K562 (cell line): ENCODE results near the gene HIVEP1. TPM values are rescaled to one million over a fixed set of nuclear protein-coding genes. Genes with fewer than 3 reads are reported as not detected.

Source experiments
- ATAC-seq: fragments of 200-7000 bp; cut with Tn5 transposase; 3 replicates; pipeline ENCODE4 v1.9.1; 2020; ENCODE audit warnings: moderate library complexity
- BruUV-seq: library from RNA; stranded (reverse); fragments of 400-500 nt; replicated peaks from 2 replicates; lab custom pipeline; 2021; lab: Mats Ljungman, UMichigan
- CTCF ChIA-PET: fragments of 300-600 bp; formaldehyde crosslinking; extraction: SDS; loops from one replicate; lab custom pipeline; 2021; ENCODE audit warnings: low intra/inter-chr PET ratio; lab: Yijun Ruan, JAX
- POLR2A ChIA-PET: fragments of 300-600, 350-650 bp; sonication (Branson Sonifier 250); formaldehyde crosslinking; extraction: SDS; loops from one replicate; lab custom pipeline; 2021; ENCODE audit warnings: antibody characterized with exemption, inconsistent platforms; lab: Yijun Ruan, JAX
- DNase-seq, 4 experiments: peaks; one replicate each; pipeline versions ENCODE4 v3.0.0 to v3.0.0-alpha.2; 2011 to 2018; ENCODE audit warnings: low spot score in 3 of 4, mixed read lengths in 3 of 4; ENCODE audit errors: extremely low read depth in 1 of 4
- FAIRE-seq: peaks from 2 replicates; lab custom pipeline; 2011; peaks lifted over from hg19 to GRCh38; lab: Jason Lieb, UNC
- H2AFZ ChIP-seq: 2 replicates; pipeline ENCODE4 v1.6.0; 2011; ENCODE audit warnings: low read depth, low read length, control low read depth, inconsistent platforms
- H3K27ac ChIP-seq: fragments of 200-600 bp; 3 replicates; pipeline ENCODE4 v1.8.0; 2011; ENCODE audit warnings: low read depth, mild to moderate bottlenecking, control low read depth, inconsistent platforms, low read length, moderate library complexity, mixed read lengths; ENCODE audit errors: extremely low read depth
- H3K27me3 ChIP-seq, 2 experiments: fragments of 300-600 bp in 1 of 2; 2 replicates in 1 of 2; 3 replicates in 1 of 2; pipeline versions ENCODE4 v1.6.0 to v1.8.0; 2011; ENCODE audit warnings: inconsistent platforms in 2 of 2, low read length in 2 of 2, mild to moderate bottlenecking in 1 of 2, mixed read lengths in 1 of 2, moderate library complexity in 1 of 2; ENCODE audit not compliant: control insufficient read depth in 2 of 2, insufficient read depth in 2 of 2
- H3K36me3 ChIP-seq: fragments of 300-600 bp; 3 replicates; pipeline ENCODE4 v1.8.0; 2011; ENCODE audit warnings: mild to moderate bottlenecking, low read length, inconsistent platforms; ENCODE audit not compliant: control insufficient read depth, insufficient read depth
- H3K4me1 ChIP-seq, 2 experiments: fragments of 200-600 bp in 1 of 2; replicated peaks in 1 of 2; 2 replicates in 1 of 2; 3 replicates in 1 of 2; pipeline versions ENCODE4 v1.5.1 to v1.8.0; 2011; ENCODE audit warnings: inconsistent platforms in 2 of 2, low read length in 2 of 2, mild to moderate bottlenecking in 1 of 2, mixed read lengths in 1 of 2, moderate library complexity in 1 of 2; ENCODE audit not compliant: control insufficient read depth in 2 of 2, insufficient read depth in 2 of 2
- H3K4me2 ChIP-seq: 2 replicates; pipeline ENCODE4 v1.6.1; 2011; ENCODE audit warnings: low read length, control low read depth, inconsistent platforms, mixed read lengths; ENCODE audit not compliant: insufficient read depth
- H3K4me3 ChIP-seq: fragments of 200-600 bp; sonication (generic), shearing (Covaris generic); 2 replicates; pipeline ENCODE4 v1.5.1; 2016; ENCODE audit warnings: control low read depth, inconsistent platforms
- H3K79me2 ChIP-seq: fragments of 200-600 bp; 3 replicates; pipeline ENCODE4 v1.8.0; 2011; ENCODE audit warnings: low read length, inconsistent platforms; ENCODE audit not compliant: control insufficient read depth, insufficient read depth
- H3K9ac ChIP-seq, 2 experiments: 2 replicates each; pipeline versions ENCODE4 v1.6.0 to v1.6.1; 2011; ENCODE audit warnings: low read depth in 2 of 2, low read length in 2 of 2, control low read depth in 1 of 2, inconsistent platforms in 1 of 2, mild to moderate bottlenecking in 1 of 2, mixed read lengths in 1 of 2; ENCODE audit not compliant: insufficient read depth in 1 of 2
- H3K9me1 ChIP-seq: one replicate; pipeline ENCODE4 v1.6.0; 2011; ENCODE audit warnings: inconsistent platforms, mild to moderate bottlenecking, low read length, moderate library complexity; ENCODE audit not compliant: control insufficient read depth, insufficient read depth
- H3K9me3 ChIP-seq: replicated peaks from 2 replicates; pipeline ENCODE4 v1.5.1; 2011; ENCODE audit warnings: low read depth, low read length, inconsistent platforms; ENCODE audit not compliant: control insufficient read depth, insufficient read depth
- H4K20me1 ChIP-seq: replicated peaks from 2 replicates; pipeline ENCODE4 v1.6.1; 2011; ENCODE audit warnings: low read length, inconsistent platforms, mixed read lengths; ENCODE audit not compliant: control insufficient read depth, insufficient read depth
- BRD4 ChIP-seq: fragments of 200-600 bp; sonication (generic); IDR thresholded peaks from 2 replicates; pipeline ENCODE4 v1.6.1; 2017; ENCODE audit warnings: inconsistent platforms
- CREBBP ChIP-seq: IDR thresholded peaks from one replicate; pipeline ENCODE4 v1.6.1; 2012; ENCODE audit warnings: low read depth, mild to moderate bottlenecking, control low read depth, inconsistent platforms, low read length
- DMBX1 ChIP-seq: fragments of 250-450 bp; sonication (Bioruptor Pico); IDR thresholded peaks from 2 replicates; pipeline ENCODE4 v1.8.0; 2022; ENCODE audit warnings: inconsistent platforms, mild to moderate bottlenecking, moderate library complexity, borderline replicate concordance
- HDAC2 ChIP-seq: fragments of 450-650 bp; IDR thresholded peaks from 2 replicates; pipeline ENCODE4 v1.6.1; 2016; ENCODE audit warnings: mild to moderate bottlenecking
- HNRNPUL1 ChIP-seq: fragments of 200-400 bp; formaldehyde crosslinking; IDR thresholded peaks from 2 replicates; pipeline ENCODE4 v1.6.1; 2017; ENCODE audit warnings: low read length
- RBM39 ChIP-seq: fragments of 200-400 bp; formaldehyde crosslinking; optimal IDR thresholded peaks from 2 replicates; pipeline ENCODE3; 2018; ENCODE audit warnings: low read depth, low read length
- ZFP30 ChIP-seq: fragments of 250-450 bp; sonication (Bioruptor Pico); IDR thresholded peaks from 2 replicates; pipeline ENCODE4 v1.8.0; 2022; ENCODE audit warnings: moderate library complexity, mild to moderate bottlenecking, inconsistent platforms, borderline replicate concordance
- ZNF324 ChIP-seq: fragments of 250-450 bp; sonication (Bioruptor Pico); IDR thresholded peaks from 2 replicates; pipeline ENCODE4 v1.4.0; 2020; ENCODE audit warnings: mild to moderate bottlenecking
- ZNF586 ChIP-seq: fragments of 450-650 bp; formaldehyde crosslinking; conservative IDR thresholded peaks from 2 replicates; pipeline ENCODE4 v1.4.0; 2020; ENCODE audit warnings: mild to moderate bottlenecking, moderate library complexity
- ZNF766 ChIP-seq: fragments of 200-800 bp; sonication (Bioruptor generic); conservative IDR thresholded peaks from 2 replicates; pipeline ENCODE4 v1.6.1; 2016; ENCODE audit warnings: missing genetic modification characterization, missing compliant biosample characterization
- WGBS: fragments of 100-300 bp; shearing (Covaris generic); methylation state at CpG from one replicate; pipeline ENCODE4 v1.1.6; 2016; ENCODE audit warnings: low coverage, mixed read lengths; ENCODE audit not compliant: insufficient coverage; ENCODE audit errors: missing lambda C conversion rate; 5-methylcytosine and 5-hydroxymethylcytosine counted together
- in situ Hi-C: fragments of 300-500 bp; cut with MboI; formaldehyde crosslinking; loops from 4 replicates; pipeline ENCODE4 v1.15.0; 2018; ENCODE audit warnings: inconsistent platforms, mixed read lengths
- intact Hi-C: fragments of 100-400 bp; cut with micrococcal nuclease; formaldehyde crosslinking; loops from 2 replicates; pipeline ENCODE4 v1.14.2; 2022
- polyA plus RNA-seq, 8 experiments: library from polyadenylated mRNA; depleted of rRNA in 4 of 8; stranded (reverse) in 5 of 8; unstranded in 3 of 8; fragments of >200 nt; fragmentation: Nextera tagmentation in 2 of 8; fragmentation: Illumina TruSeq in 1 of 8; extraction: Ambion mirVana in 2 of 8; extraction: Trizol in 1 of 8; gene quantifications; 2 replicates each; pipeline versions ENCODE4 v1.2.1 to v1.2.3, GENCODE V29; 2011 to 2014; ENCODE audit warnings: inconsistent platforms in 1 of 8, missing spikeins in 1 of 8
- total RNA-seq, 7 experiments: library from RNA; depleted of rRNA in 6 of 7; stranded (reverse); fragments of >200 nt in 6 of 7; fragmentation: Illumina TruSeq in 2 of 7; extraction: Trizol in 2 of 7; gene quantifications; 2 replicates each; pipeline versions ENCODE4 v1.2.1 to v1.2.3, GENCODE V29; 2011 to 2021; ENCODE audit warnings: low replicate concordance in 1 of 7

The HIVEP1 gene
- total and polyA plus RNA-seq, 9 of the 15 experiments (the other 6 are each of a cell fraction or from before 2014, with no cell fraction given): 6.0 to 33.3 (median 21.7) TPM

GRCh38 chr6:12069891-12070529 is 57.9 kb downstream of the HIVEP1 start:
- CTCF ChIA-PET: no interaction called here
- FAIRE-seq (no peak), DNase-seq (no peak), ATAC-seq (no peak)
- H3K9me3 ChIP-seq: no peaks in the 10 kb centered on the region
- no peak overlapping the region for H3K4me3 ChIP-seq
- no peaks in the 10 kb centered on the region for H3K9me1 ChIP-seq
- H3K27ac ChIP-seq: no peak overlapping the region
- no peak overlapping the region for H3K4me2 ChIP-seq
- H3K27me3 ChIP-seq: no peaks in the 10 kb centered on the region
- peaks cover 13% of the 10 kb centered on the region for H4K20me1 ChIP-seq
- 89% methylated on average over 9 of the region's 9 CpGs for WGBS
- intact Hi-C loops: no loop called here
- H2AFZ ChIP-seq: no peak overlapping the region
- peaks cover 95% of the 10 kb centered on the region for H3K79me2 ChIP-seq
- no peaks in the 10 kb centered on the region for H3K36me3 ChIP-seq
- no peak overlapping the region for H3K9ac ChIP-seq
- TF ChIP-seq ZNF324 (CRISPR knock-in tag): no peak
- TF ChIP-seq ZFP30: no peak
- no peak for TF ChIP-seq HDAC2
- no peak for TF ChIP-seq CREBBP
- TF ChIP-seq DMBX1 (CRISPR knock-in tag): no peak
- TF ChIP-seq RBM39: no peak
- no peak for TF ChIP-seq ZNF766
- no peak for TF ChIP-seq BRD4
- no peak for TF ChIP-seq ZNF586 (CRISPR knock-in tag)
- TF ChIP-seq HNRNPUL1: no peak
- TF ChIP-seq, all 486 proteins: peak for 0
- POLR2A ChIA-PET: interaction anchor here (0.6 kb wide), 1 partner anchor 406 kb away, joined by 3 read pairs; no protein-coding TSS in a partner anchor
- H3K4me1 ChIP-seq: peaks cover 4 to 30% of the 10 kb centered on the region in 2 experiments; a peak in 4 of 5 replicates
- BruUV-seq: no TSS peak
- in situ Hi-C loops: no loop called here
